Stimulated activated CD4-positive, alpha-beta T cell treated with anti-CD3 and anti-CD28 coated beads, Interleukin-1b, Interleukin-23, amount 100 ng/mL, for 24 hours (primary cell): Measurements from ENCODE around the gene CLDN11.

Source experiments
- DNase-seq, 4 experiments: peaks; one replicate each; pipeline ENCODE4 v3.0.0-alpha.2; 2020; ENCODE audit warnings: low read depth in 4 of 4, low spot score in 1 of 4

The CLDN11 gene

DNA sequence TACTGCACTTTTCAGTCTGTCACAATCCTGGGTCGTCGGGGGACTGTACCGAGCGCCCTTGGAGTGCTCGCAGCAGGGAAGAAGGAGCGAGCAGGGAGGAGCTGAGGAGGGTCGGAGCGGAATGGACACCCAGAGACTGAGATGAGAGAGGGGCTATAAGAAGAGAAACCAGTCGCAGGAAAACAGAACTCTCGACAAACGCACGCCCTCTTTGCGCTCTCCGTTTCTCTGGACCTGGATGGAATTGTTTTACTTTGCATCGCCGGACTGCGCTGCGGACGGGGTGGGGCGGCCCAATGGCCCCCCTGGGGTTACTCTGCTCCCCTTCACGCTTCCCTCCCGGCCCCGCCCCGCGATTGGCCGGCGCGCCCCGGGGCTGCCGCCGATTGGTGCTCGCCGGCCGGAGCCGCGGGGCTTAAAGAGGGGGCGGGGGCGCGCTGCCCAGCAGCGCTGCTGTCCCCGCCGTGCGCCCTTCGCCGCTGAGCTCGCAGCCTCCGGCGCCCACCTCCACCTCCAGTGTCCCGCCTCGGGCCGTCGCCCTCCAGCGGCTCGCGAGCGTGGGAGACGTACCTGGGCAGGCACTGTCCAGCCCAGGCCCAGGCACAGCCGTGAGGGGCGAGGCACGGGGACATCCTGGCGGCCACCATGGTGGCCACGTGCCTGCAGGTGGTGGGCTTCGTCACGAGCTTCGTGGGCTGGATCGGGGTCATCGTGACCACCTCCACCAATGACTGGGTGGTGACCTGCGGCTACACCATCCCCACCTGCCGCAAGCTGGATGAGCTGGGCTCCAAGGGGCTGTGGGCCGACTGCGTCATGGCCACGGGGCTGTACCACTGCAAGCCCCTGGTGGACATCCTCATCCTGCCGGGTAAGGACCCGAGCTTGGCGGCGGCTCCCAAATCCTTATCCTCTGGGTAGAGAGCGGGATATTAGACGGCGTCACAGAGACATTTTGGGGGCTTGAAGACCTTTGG lies at the start of gene CLDN11:
Gene CLDN11 (plus strand): TSS at position 447 of the 977 bp plus-strand sequence. CDS start 199 bp downstream, at position 646.
- DNase-seq: no peak

DNA sequence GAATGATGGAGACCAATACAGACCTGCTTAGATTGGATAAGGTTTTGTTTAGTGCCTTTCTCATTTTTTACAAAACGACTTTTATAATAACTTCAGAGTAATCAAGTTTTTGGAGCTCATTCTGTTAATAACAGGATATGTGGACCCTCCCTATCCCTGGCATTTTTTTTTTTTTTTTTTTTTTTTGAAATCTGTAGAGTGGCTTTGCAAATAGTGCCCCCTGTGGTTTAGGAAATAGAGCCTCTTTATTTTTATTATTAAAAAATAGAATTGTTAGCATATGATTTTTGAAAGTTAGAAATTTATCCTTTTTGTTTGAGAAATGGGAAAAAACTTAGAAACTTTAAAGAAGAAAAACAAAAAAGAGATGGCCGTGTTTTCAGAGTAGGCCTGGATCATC lies 49.7 kb upstream of the CLDN11 start:
- DNase-seq: no peak

DNA sequence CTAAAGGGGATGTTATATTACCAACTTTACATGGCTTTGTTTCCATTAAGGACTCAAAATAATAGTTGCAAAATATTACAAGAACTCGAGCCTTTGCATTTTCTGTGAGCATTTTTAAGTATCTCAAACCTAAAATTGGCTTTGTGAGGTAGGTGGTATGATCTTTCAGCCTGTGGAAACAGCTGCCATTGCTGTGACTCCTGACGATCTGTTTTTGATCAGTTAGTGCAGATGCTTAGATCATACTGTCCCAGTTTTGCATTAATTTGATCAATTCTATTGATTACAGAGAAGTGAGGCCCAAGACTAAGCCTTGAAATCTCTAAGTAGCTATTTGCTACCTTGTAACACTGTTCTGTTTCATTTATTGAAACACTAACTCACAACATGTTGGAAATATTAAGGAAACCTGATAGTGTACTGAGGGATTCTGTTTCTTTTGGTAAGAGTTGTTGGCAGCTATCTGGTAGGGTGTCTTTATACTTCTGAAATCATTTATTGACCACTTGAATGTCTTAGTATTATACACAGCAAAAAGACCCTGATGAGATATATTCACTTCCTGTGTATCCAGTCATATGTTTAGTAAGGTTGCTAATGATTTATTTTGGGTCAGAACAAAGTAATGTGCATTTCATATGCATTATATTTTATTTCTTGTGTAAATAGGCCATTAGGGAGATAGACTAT lies 46.3 kb upstream of the CLDN11 start:
- DNase-seq: no peak

DNA sequence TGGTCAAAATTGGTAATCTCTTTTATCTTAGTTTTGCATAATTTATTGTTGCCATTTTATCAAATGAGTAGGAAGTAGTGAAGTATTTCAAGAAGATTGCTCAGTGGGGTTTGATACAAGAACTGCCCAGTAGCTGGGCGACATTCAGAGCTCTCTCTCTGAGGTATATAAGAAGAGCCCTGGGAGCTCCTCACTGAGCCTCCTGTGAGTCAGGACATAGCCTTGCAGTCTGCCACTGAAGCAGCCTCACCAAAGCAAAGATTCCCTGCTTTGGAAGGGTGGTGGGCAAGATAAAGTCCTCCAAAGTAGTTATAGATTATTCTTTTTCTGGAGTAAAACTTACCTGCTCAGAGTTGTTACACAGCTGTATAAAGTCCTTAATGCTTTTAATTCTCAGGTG lies 35.1 kb upstream of the CLDN11 start:
- no peak for DNase-seq

DNA sequence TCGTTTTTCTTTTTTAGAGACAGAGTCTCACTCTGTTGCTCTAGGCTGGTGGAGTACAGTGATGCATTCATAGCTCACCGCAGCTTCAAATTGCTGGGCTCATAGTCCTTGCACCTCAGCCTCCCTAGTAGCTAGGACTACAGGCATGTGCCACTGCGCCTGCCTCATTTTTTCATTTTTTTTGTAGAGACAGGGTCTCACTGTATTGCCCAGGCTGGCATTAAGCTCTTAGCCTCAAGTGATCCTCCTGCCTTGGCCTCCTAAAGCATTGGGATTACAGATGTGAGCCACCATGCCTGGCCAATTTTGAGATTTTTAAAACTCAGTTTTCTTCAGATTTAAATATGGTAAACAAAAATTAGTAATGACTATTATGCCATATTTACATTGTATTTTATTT lies 32.2 kb upstream of the CLDN11 start:
- DNase-seq: no peak

DNA sequence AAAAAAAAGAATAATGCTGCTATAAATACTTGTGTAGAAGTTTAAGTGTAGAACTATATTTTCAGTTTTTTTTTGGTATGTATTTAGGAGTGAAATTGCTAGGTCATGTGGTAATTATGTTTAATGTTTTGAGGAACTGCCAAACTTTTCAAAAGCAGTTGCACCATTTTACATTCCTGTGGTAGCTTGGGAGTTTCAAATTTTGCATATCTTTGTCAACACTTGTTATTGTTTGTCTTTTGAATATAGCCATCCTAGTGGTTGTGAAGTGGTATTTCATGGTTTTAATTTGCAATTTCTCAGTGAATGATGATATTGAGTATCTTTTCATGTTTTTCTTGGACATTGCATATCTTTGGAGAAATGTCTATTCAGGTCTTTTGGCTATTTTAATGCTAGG lies 30.7 kb upstream of the CLDN11 start:
- no peak for DNase-seq

DNA sequence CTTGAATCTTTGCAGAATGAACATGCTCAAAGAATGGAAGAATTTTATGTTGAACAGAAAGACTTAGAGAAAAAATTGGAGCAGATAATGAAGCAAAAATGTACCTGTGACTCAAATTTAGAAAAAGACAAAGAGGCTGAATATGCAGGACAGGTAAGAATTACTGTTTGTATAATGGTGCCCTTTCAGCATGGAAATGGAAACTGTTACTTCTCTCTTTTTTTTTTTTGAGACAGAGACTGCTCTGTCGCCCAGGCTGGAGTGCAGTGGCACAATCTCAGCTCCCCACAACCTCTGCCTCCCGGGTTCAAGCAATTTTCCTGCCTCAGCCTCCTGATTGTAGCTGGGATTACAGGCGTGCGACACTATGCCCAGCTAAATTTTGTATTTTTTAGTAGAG lies 27.6 kb upstream of the CLDN11 start:
- no peak for DNase-seq

DNA sequence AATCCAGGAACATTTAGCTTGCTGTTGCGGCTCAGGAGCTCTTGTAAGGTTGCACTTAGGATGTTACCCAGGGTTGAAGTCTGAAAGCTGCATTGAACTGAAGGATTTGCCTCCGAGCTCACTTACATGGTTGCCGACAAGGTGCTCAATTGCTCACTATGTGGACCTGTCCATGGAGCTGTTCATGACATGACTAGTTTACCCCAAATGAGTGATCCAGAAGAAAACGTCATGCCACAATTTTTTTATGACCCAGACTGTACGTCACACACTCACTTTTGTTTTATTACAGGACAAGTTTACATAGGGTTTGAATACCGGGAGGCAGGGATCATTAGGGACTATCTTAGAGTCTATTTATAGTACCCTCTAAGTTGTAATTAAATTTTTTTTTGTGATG lies 21.0 kb upstream of the CLDN11 start:
- DNase-seq: no peak

DNA sequence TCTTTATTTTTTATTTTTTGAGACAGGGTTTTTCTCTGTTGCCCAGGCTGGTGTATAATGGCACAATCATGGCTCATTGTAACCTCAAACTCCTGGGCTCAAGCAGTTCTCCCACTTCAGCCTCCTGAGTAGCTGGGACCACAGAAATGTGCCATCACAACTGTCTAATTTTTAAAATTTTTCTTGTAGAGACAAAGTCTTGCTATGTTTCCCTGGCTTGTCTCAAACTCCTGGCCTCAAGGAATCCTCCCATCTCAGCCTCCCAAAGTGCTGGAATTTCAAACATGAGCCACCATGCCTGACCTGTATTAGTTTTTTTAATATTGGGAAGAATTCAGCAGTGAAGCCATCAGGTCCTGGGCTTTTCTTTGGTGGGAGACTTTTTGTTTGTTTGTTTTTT lies 13.6 kb upstream of the CLDN11 start:
- DNase-seq: no peak

DNA sequence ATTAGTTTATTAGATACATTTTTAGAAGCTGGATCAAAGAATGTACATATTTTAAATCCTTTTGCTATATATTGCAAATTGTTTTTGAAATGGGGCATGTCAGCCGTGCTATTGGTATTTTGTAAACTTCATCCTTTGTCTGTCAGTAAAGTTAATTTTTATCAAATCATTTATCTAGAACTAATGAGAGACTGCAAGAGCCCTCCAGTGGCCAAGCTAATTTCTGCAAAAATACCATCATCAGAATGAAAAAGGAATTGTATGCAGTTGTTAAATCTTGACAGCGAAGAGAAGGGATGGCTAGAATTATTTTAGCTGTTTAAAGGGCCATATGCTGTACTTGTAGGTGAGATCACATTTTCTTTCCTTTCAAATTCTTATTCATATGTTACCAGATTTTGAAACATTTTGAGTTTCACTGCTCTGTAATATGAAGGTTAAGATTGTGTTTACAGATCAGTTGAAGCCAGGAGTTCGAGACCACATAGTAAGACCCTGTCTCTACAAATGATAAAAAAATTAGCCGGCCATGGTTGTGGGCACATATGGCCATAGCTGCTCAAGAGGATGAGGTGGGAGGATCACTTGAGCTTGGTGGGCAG lies 8.1 kb upstream of the CLDN11 start:
- DNase-seq: no peak

DNA sequence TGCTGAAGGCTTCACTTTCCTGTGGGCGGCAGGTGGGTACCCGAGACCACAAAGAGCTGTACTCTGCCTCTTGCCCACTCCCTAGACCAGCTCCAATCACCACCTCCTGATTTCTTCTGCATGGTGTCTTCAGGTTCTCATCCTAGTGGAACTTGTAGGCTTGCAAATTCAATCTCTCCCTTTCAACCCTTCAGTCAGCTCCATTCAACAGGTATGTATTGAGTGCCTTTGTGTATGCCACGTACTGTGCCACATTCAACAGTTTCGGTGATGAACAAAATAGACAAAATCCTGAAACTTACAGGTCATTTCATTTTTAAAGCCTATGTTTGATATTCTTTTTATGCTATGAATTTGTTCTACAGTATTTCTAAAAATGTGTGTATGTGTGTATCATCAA lies 5.4 kb upstream of the CLDN11 start:
- DNase-seq: no peak

DNA sequence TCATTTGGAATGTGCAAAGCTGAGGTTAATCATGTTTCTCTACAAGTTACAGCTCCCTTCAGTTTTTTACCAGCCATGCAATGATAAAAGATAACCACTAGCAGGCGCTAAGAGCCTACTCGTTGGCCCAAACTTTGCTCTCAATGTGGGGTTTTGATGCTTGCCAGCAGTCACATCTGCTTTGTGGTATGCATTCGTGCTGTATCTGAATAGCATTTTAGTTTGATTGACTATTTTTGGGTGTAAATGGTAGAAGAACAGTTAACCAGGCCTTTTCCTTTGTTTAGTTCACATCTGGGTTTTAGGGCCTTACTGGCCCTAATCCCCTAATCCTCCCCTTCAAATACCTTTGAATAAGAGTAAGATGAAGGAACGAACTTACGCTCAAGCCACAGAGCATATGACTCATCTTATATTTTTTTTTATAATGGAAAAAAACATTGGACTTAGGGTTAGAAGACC lies 4.4 kb upstream of the CLDN11 start:
- peak in 1 of 4 experiments; percentile 11 for DNase-seq

DNA sequence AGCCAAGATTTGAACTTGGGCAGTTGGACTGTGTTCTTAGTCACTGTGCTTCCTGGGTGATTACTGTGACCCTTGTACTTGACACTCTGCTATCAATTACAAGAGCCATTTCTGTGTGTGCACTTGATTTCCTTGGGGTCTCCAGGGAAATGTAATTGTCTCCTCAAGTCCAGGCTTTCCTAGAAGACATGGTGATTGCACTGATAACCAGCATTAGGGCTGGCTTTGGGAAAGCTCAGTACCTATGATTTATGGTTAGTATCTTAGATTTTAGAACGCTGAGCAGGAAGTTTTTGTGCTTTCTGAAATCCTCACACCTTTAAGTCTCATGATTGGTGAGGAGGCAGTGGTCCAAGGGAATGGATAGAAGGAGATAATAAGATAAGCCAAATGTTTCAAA lies 1.6 kb upstream of the CLDN11 start:
- no peak for DNase-seq

DNA sequence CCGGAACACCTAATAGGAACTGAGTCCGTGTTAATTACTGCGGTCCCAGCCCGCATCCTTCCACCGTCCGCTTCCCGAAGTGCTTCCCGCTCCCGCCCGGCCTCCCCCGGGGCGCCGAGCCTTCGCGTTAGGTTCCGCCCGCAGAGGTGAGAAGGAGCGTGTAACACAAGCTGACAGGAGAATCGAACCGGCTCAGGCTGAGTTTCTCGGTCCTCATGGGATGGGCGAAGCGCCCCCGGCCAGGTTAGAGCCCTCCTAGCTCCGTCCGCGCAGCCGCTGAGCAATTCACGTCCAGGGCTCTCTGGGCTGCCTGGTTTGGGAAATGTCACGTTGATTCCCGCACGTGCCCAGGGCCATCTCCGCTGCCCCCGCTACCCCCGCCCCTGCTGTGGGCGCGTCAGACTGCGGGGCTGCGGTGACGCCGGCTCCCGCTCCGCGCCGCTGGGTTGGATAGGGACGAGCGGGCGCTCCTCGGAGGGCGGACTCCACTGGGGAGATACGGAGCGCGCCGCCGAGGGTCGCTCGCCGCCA lies 954 bp downstream of the CLDN11 start:
- no peak for DNase-seq

DNA sequence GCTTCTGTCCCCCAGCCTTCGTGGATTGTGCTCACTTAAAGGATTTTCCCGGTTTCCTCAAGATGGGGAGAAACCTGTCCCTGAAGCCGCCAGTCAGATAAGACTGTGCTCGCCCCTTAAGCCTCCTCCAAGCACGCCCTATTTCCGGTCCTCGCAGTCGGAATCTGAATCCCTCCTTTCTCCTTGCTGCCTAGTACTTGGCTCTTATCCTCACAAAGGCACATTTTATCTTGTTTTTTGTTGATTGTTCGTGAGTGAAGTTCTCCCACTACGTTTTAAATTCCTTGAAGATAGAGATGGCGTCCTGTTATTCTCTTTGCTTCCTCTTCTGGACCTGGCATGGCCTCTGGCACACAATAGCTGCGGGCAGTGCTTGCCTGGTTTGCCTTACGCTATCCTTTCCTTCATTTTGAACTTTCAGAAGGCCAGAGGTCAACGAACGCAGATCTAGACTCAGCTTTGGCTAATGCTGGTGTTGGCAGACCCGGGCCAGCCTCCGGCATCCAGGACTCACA lies 1.7 kb downstream of the CLDN11 start:
- no peak for DNase-seq

DNA sequence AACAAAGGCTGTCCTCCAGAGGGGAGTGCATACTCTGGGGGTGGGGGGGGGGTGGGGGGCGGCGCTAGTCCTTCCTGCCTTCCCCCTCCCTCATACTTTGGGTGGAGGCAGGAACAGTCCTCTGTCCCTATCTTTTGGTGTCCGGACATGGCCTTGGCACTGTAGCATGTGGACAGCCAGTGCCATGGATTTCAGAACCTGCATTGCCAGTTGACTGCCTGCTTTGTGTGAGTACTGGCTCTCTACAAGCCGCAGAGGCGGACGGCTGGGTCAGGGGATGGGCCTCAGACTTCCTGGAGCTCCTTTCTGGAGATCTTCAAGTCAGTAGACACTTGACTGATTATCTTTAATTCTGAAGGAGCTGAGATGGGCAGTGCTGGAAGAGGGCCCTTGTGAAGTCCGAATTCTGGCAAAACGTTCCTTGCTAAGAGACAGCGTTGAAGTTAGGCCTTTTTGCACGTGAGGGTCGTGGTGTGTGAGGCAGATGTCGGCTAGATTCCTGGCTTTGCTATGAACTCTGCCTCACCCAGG lies 2.5 kb downstream of the CLDN11 start:
- DNase-seq: no peak

DNA sequence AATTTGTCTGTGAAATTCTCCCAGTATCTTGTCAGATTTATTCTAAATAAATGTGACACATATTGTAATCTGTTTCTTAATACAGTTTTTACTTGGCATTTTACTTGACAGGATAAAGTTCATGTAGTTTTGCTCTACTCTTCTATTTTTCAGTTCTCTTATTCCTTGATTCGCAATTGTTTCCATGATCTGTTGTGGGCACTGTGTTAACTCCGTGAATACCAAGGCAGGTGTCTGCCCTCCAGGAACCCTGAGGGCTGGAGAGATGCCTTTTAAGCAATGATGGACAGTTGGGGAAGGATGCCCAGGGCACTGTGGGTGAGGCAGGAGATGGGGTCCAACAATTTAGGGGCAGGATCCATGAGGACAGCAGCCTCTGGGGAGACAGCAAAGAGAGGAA lies 3.1 kb downstream of the CLDN11 start:
- DNase-seq: no peak

DNA sequence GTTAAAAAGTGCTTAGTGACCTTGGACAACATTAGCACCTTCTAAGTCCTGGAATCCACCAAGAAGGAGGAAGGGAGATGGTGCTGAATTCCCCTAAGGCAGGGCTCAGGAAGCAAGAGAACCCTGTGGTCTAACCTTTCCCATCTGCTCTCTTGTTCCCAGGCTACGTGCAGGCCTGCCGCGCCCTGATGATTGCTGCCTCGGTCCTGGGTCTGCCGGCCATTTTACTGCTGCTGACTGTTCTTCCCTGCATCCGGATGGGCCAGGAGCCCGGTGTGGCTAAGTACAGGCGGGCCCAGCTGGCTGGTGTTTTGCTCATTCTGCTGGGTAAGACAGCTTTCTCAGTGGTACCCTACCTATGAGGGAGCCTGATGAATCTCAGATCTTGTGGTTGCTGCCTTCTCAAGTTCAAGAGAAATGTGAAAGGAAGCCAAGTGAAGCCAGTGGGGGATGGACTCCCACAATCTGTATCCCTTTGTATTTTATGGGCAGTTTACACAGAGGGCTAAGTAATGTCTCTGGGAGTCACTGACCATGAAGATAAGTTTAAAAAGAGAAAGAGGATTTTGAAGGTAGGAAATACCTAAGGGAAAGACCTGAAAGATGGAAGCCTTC lies 4.4 kb downstream of the CLDN11 start:
- DNase-seq: no peak

DNA sequence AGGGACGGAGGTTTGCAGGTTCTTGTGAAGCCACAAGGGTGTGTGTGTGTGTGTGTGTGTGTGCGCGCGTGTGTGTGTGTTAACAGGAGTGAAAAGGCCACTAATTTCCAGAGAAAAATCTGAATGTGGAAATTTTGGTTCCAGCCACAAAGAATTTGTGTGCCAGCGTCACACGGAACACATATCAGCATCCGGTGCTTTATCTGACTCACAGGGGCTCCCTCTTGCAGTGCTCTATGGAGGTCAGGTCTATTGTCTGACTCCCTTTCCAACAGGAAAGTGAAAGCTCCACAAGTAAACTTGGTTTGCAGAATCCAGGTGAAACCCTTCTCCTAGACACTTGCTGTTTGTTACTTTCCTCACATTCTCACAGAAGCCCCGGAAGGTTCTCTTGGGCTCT lies 6.2 kb downstream of the CLDN11 start:
- no peak for DNase-seq

DNA sequence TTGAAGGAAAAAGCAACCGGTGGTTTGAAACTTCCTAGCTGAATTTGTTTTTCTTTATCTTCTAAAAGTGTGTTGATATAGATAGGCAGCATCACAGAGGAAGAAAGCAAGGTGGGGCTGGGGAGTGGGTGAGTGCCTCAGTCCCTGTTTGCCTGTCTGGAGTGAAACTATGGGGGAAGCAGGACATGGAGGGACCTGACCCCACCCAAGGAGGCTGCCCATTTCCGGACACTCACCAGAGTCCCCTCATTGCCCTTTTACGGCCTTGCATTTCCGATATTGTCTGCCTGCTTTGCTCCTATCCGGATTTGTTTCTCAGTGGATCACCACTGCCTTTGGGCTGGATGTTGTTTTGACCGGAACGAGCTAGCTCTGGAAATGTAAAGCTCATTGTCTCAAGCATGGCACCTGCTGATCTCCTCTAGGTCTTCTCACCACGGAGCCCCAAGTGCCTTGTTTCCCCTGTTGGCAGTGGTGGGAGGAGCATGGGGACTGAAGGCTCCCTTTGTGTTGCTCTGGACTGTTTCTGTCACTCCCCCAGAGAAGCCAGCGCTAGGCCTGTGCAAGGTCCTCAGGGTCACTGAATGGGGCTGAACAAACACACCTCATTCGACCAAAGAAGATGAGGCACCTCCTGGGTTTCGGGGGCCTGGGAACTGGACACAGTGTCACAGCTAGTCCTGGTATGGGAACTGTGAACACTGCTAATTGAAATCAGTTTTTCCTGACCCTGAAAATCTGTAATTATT lies 7.0 kb downstream of the CLDN11 start:
- DNase-seq: no peak
